ENCODE measurements around the gene CTSL. TPM values are rescaled to one million over a fixed set of nuclear protein-coding genes. Genes with fewer than 3 reads are reported as not detected.
A peak's percentile ranks its signal among the peaks of the same experiment; 100 is the strongest.

Gene CTSL
- total and polyA plus RNA-seq, 4 donors: 109 to 1,526 (median 213) TPM

GRCh38 chr9:87765521-87765920, 39.6 kb downstream of the CTSL start:
- peaks cover 0 to under 1% (median 0%) of the 10 kb centered on the region in 5 donors for H3K4me1 ChIP-seq (ENCODE audit: control insufficient read depth in 5 of 5, insufficient read depth in 5 of 5, low read length in 5 of 5)
- no peak overlapping the region for H3K27ac ChIP-seq (ENCODE audit: low read depth in 1 of 2, low read length in 1 of 2)
- no peak overlapping the region for H3K4me3 ChIP-seq
- no peaks in the 10 kb centered on the region for H3K9me3 ChIP-seq (ENCODE audit: control insufficient read depth in 4 of 4, insufficient read depth in 3 of 4, low read length in 3 of 4)
- TF ChIP-seq CTCF (IDR thresholded peaks at IDR 0.05; ENCODE audit: control extremely low read depth, extremely low read depth): no peak
- no peaks in the 10 kb centered on the region for H3K36me3 ChIP-seq (ENCODE audit: control insufficient read depth in 4 of 4, insufficient read depth in 4 of 4, low read length in 4 of 4)
- no peaks in the 10 kb centered on the region for H3K27me3 ChIP-seq (ENCODE audit: control insufficient read depth in 3 of 3, insufficient read depth in 3 of 3, low read length in 2 of 3)
- ATAC-seq (ENCODE audit: insufficient read depth, low FRiP score) (no peak), DNase-seq (no peak)
- H3K9ac ChIP-seq (ENCODE audit: insufficient read depth in 1 of 2, low read length in 2 of 2): no peak overlapping the region

- ATAC-seq (ENCODE audit: insufficient read depth, low FRiP score): no peak
Measured at GRCh38 chr9:87766697-87767096, 40.8 kb downstream of the CTSL start.

GRCh38 chr9:87770616-87771315, 44.8 kb downstream of the CTSL start:
- Histone ChIP-seq H3K27ac (ENCODE audit: low read depth in 1 of 2, low read length in 1 of 2) (no peak overlapping the region), H3K9me3 (ENCODE audit: control insufficient read depth in 4 of 4, insufficient read depth in 3 of 4, low read length in 3 of 4) (peaks cover 0 to 1% (median 0%) of the 10 kb centered on the region in 4 donors), H3K4me1 (ENCODE audit: control insufficient read depth in 5 of 5, insufficient read depth in 5 of 5, low read length in 5 of 5) (peaks cover 0 to 4% (median 0%) of the 10 kb centered on the region in 5 donors), H3K4me3 (no peak overlapping the region), H3K36me3 (ENCODE audit: control insufficient read depth in 4 of 4, insufficient read depth in 4 of 4, low read length in 4 of 4) (no peaks in the 10 kb centered on the region), H3K9ac (ENCODE audit: insufficient read depth in 1 of 2, low read length in 2 of 2) (no peak overlapping the region), H3K27me3 (ENCODE audit: control insufficient read depth in 3 of 3, insufficient read depth in 3 of 3, low read length in 2 of 3) (no peaks in the 10 kb centered on the region)
- ATAC-seq (ENCODE audit: insufficient read depth, low FRiP score): no peak
- no peak for TF ChIP-seq CTCF (IDR thresholded peaks at IDR 0.05; ENCODE audit: control extremely low read depth, extremely low read depth)
- DNase-seq: peak in 2 of 3 donors; percentile 8 to 23
- WGBS, 2 donors: 55 to 60% methylated on average over 18 of the region's 18 CpGs

More at GRCh38 chr9:87766697-87767096, 40.8 kb downstream of the CTSL start:
- Histone ChIP-seq H3K9ac (ENCODE audit: insufficient read depth in 1 of 2, low read length in 2 of 2) (no peak overlapping the region), H3K9me3 (ENCODE audit: control insufficient read depth in 4 of 4, insufficient read depth in 3 of 4, low read length in 3 of 4) (no peaks in the 10 kb centered on the region), H3K27ac (ENCODE audit: low read depth in 1 of 2, low read length in 1 of 2) (no peak overlapping the region), H3K36me3 (ENCODE audit: control insufficient read depth in 4 of 4, insufficient read depth in 4 of 4, low read length in 4 of 4) (no peaks in the 10 kb centered on the region), H3K4me3 (no peak overlapping the region), H3K27me3 (ENCODE audit: control insufficient read depth in 3 of 3, insufficient read depth in 3 of 3, low read length in 2 of 3) (no peaks in the 10 kb centered on the region), H3K4me1 (ENCODE audit: control insufficient read depth in 5 of 5, insufficient read depth in 5 of 5, low read length in 5 of 5) (peaks cover 0 to 4% (median 0%) of the 10 kb centered on the region in 5 donors)
- WGBS, 2 donors: 27 to 54% methylated on average over 1 of the region's 1 CpG
- no peak for DNase-seq
- TF ChIP-seq CTCF (IDR thresholded peaks at IDR 0.05; ENCODE audit: control extremely low read depth, extremely low read depth): no peak

Measured in lung (tissue), 12 donors.